ENCODE data around the gene OLFML2A. TPM values are rescaled to one million over a fixed set of nuclear protein-coding genes. Genes with fewer than 3 reads are reported as not detected.

Gene OLFML2A
- total and polyA plus RNA-seq, 2 experiments from 2014 or later = 2.2 to 3.4 TPM

DNA sequence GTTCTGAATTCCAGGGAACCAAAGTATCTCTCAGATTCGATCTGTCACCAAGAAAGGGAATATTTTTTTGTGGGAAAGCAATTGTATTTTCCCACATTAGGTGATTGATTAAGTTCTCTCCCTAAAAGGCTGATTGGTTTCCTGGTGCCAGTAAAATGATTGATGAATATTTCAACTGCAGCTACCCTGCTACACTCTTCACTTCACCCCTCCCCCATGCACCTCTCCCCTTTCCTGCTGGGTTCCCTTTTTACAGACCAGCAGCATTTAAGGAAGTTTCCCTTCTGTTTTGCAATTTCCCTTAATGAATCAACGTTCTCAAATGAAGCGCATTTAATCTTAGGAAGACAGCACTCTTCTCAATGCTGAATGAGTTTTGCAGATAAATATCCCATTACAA is 18.9 kb upstream of the OLFML2A start:
- Histone ChIP-seq H3K4me1 (ENCODE audit: insufficient read depth) (peaks cover 13% of the 10 kb centered on the region), H4K20me1 (ENCODE audit: insufficient read depth, poor library complexity, severe bottlenecking) (no peaks in the 10 kb centered on the region), H2AFZ (no peak overlapping the region), H3K79me2 (peaks cover 71% of the 10 kb centered on the region), H3K9me3 (ENCODE audit: low read depth) (no peaks in the 10 kb centered on the region), H3K27ac (no peak overlapping the region), H3K4me2 (peak overlapping the region; percentile 58), H3K36me3 (replicated peaks; ENCODE audit: insufficient read depth, low read depth) (no peaks in the 10 kb centered on the region), H3K27me3 (no peaks in the 10 kb centered on the region), H3K4me3 (no peak overlapping the region), H3K9me2 (replicated peaks; ENCODE audit: insufficient read depth) (no peaks in the 10 kb centered on the region)
- TF ChIP-seq EZH2phosphoT487 (IDR thresholded peaks at IDR 0.05; ENCODE audit: low read depth, severe bottlenecking, unreplicated experiment) (no peak), EZH2 (IDR thresholded peaks at IDR 0.05; ENCODE audit: borderline replicate concordance) (no peak)
- TF ChIP-seq, protein P1, sequence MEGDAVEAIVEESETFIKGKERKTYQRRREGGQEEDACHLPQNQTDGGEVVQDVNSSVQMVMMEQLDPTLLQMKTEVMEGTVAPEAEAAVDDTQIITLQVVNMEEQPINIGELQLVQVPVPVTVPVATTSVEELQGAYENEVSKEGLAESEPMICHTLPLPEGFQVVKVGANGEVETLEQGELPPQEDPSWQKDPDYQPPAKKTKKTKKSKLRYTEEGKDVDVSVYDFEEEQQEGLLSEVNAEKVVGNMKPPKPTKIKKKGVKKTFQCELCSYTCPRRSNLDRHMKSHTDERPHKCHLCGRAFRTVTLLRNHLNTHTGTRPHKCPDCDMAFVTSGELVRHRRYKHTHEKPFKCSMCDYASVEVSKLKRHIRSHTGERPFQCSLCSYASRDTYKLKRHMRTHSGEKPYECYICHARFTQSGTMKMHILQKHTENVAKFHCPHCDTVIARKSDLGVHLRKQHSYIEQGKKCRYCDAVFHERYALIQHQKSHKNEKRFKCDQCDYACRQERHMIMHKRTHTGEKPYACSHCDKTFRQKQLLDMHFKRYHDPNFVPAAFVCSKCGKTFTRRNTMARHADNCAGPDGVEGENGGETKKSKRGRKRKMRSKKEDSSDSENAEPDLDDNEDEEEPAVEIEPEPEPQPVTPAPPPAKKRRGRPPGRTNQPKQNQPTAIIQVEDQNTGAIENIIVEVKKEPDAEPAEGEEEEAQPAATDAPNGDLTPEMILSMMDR (IDR thresholded peaks at IDR 0.05; ENCODE audit: poor library complexity) = no peak
- no peak for DNase-seq (ENCODE audit: low spot score)
- 12% methylated on average over 3 of the region's 3 CpGs for WGBS (ENCODE audit: low lambda C conversion rate, missing lambda C conversion rate)

DNA sequence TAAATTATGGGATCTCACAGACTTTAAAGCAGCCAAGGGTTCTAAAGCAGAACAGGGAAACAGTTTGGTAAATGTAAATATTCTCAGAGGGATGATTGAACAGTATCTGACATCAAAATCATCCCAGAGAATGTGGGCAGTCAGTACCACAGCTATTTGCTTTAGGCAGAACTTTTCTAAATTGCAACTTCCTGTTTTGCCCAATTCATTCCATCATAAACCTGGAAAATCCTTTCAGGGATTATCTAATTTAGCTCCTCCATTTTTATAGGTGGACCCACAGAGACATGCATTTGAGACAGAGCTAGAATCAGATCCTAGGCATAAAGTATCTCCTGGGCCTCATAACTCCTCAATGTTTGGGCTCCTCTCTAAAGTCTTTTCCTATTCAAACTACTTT is 18.2 kb upstream of the OLFML2A start:
- Histone ChIP-seq H3K27me3 (no peaks in the 10 kb centered on the region), H3K4me1 (ENCODE audit: insufficient read depth) (peaks cover 13% of the 10 kb centered on the region), H3K36me3 (replicated peaks; ENCODE audit: insufficient read depth, low read depth) (no peaks in the 10 kb centered on the region), H3K9me3 (ENCODE audit: low read depth) (no peaks in the 10 kb centered on the region), H3K4me2 (peak overlapping the region; percentile 58), H4K20me1 (ENCODE audit: insufficient read depth, poor library complexity, severe bottlenecking) (no peaks in the 10 kb centered on the region), H3K9me2 (replicated peaks; ENCODE audit: insufficient read depth) (no peaks in the 10 kb centered on the region), H3K79me2 (peaks cover 71% of the 10 kb centered on the region), H3K4me3 (no peak overlapping the region), H3K27ac (no peak overlapping the region), H2AFZ (no peak overlapping the region)
- no peak for DNase-seq (ENCODE audit: low spot score)
- no peak for TF ChIP-seq EZH2 (IDR thresholded peaks at IDR 0.05; ENCODE audit: borderline replicate concordance)
- TF ChIP-seq, protein P1 (IDR thresholded peaks at IDR 0.05; ENCODE audit: poor library complexity) = no peak
- TF ChIP-seq EZH2phosphoT487 (IDR thresholded peaks at IDR 0.05; ENCODE audit: low read depth, severe bottlenecking, unreplicated experiment) = no peak

DNA sequence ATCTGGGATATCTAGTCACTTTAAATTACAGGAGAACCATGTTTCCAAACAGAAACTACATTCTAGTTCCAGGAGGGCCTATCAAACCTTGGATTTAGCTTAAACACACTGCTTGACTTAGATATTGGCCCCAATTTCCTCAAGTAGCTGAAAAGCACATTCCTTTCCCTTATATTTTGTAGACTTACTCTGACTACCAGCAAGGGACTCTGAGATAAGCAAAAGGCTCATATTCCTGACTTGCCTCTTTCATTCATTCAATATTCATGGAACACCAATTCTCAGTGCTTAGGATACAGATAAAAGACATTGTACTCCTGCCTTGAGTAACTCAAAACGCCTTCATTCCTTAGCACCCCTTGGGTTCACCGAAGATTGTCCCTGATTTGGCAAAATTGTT is 17.6 kb upstream of the OLFML2A start:
- no peaks in the 10 kb centered on the region for H4K20me1 ChIP-seq (ENCODE audit: insufficient read depth, poor library complexity, severe bottlenecking)
- H3K36me3 ChIP-seq (replicated peaks; ENCODE audit: insufficient read depth, low read depth) = no peaks in the 10 kb centered on the region
- no peak for DNase-seq (ENCODE audit: low spot score)
- WGBS (ENCODE audit: low lambda C conversion rate, missing lambda C conversion rate) = 88% methylated on average over 2 of the region's 2 CpGs
- no peak overlapping the region for H2AFZ ChIP-seq
- no peak overlapping the region for H3K4me3 ChIP-seq
- H3K27ac ChIP-seq = no peak overlapping the region
- H3K79me2 ChIP-seq = peaks cover 71% of the 10 kb centered on the region
- H3K27me3 ChIP-seq = no peaks in the 10 kb centered on the region
- no peaks in the 10 kb centered on the region for H3K9me3 ChIP-seq (ENCODE audit: low read depth)
- H3K4me2 ChIP-seq = no peak overlapping the region
- TF ChIP-seq, protein P1 (IDR thresholded peaks at IDR 0.05; ENCODE audit: poor library complexity) = no peak
- no peak for TF ChIP-seq EZH2 (IDR thresholded peaks at IDR 0.05; ENCODE audit: borderline replicate concordance)
- TF ChIP-seq EZH2phosphoT487 (IDR thresholded peaks at IDR 0.05; ENCODE audit: low read depth, severe bottlenecking, unreplicated experiment) = no peak
- no peaks in the 10 kb centered on the region for H3K9me2 ChIP-seq (replicated peaks; ENCODE audit: insufficient read depth)
- H3K4me1 ChIP-seq (ENCODE audit: insufficient read depth) = peaks cover 13% of the 10 kb centered on the region

DNA sequence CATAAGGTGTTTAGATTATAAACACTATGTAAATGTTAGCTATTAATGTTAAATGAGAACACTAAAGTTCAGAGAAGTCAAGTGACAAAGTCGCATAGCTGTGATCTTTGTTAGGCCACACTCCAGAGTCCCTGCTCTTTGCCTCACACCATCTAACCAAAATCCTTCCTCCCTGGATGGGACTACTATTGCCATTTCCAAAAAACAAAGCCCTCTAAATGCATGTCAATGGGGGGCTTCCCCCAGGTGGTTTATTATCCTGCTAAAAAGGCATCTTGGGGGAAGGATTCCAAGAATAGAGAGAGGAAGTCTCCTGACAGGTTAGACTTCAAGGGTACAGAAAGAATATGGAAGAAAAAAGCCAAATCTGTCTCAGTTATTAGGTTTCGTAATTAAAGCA is 16.2 kb upstream of the OLFML2A start:
- H2AFZ ChIP-seq = no peak overlapping the region
- no peaks in the 10 kb centered on the region for H3K27me3 ChIP-seq
- no peak overlapping the region for H3K4me2 ChIP-seq
- H3K79me2 ChIP-seq = peaks cover 78% of the 10 kb centered on the region
- peaks cover 13% of the 10 kb centered on the region for H3K4me1 ChIP-seq (ENCODE audit: insufficient read depth)
- no peaks in the 10 kb centered on the region for H3K9me3 ChIP-seq (ENCODE audit: low read depth)
- no peaks in the 10 kb centered on the region for H4K20me1 ChIP-seq (ENCODE audit: insufficient read depth, poor library complexity, severe bottlenecking)
- DNase-seq (ENCODE audit: low spot score) = no peak
- no peak overlapping the region for H3K27ac ChIP-seq
- 85% methylated on average over 2 of the region's 2 CpGs for WGBS (ENCODE audit: low lambda C conversion rate, missing lambda C conversion rate)
- H3K4me3 ChIP-seq = no peak overlapping the region
- TF ChIP-seq EZH2phosphoT487 (IDR thresholded peaks at IDR 0.05; ENCODE audit: low read depth, severe bottlenecking, unreplicated experiment) (no peak), EZH2 (IDR thresholded peaks at IDR 0.05; ENCODE audit: borderline replicate concordance) (no peak)
- TF ChIP-seq, protein P1 (IDR thresholded peaks at IDR 0.05; ENCODE audit: poor library complexity) = no peak
- H3K9me2 ChIP-seq (replicated peaks; ENCODE audit: insufficient read depth) = no peaks in the 10 kb centered on the region
- H3K36me3 ChIP-seq (replicated peaks; ENCODE audit: insufficient read depth, low read depth) = no peaks in the 10 kb centered on the region

Measured in hepatocyte (in vitro differentiated cells).